GM18909 (cell line): ENCODE measurements around the gene SLC25A22.

ENCODE experiments used
- ATAC-seq: cut with Tn5 transposase; IDR thresholded peaks from one replicate; pipeline ENCODE4 v1.9.1; 2021; ENCODE audit warnings: mild to moderate bottlenecking; ENCODE audit not compliant: unreplicated experiment, poor library complexity

Gene SLC25A22

GRCh38 chr11:792873-793272, 5.2 kb downstream of the SLC25A22 start:
- no peak for ATAC-seq

- ATAC-seq: no peak
Observed at GRCh38 chr11:792535-792821, 5.6 kb downstream of the SLC25A22 start.

GRCh38 chr11:791658-792534, 6.2 kb downstream of the SLC25A22 start:
- ATAC-seq: no peak

GRCh38 chr11:790721-791564, 7.1 kb downstream of the SLC25A22 start:
- no peak for ATAC-seq

- ATAC-seq: no peak
Observed at GRCh38 chr11:789943-790342, 8.1 kb downstream of the SLC25A22 start, which contains the start of gene CEND1. Gene CEND1, minus strand, starts transcription at chr11:790090. Its CDS starts 1,514 bp downstream, at chr11:788576.

GRCh38 chr11:788953-789940, 8.8 kb downstream of the SLC25A22 start:
- ATAC-seq: no peak

GRCh38 chr11:788009-788640, 10.0 kb downstream of the SLC25A22 start:
- ATAC-seq: no peak

GRCh38 chr11:787084-787675, 10.9 kb downstream of the SLC25A22 start:
- ATAC-seq: no peak

- ATAC-seq: no peak
Observed at GRCh38 chr11:786235-787083, 11.6 kb downstream of the SLC25A22 start.

- no peak for ATAC-seq
Observed at GRCh38 chr11:783581-784015, 14.5 kb downstream of the SLC25A22 start.

- no peak for ATAC-seq
Observed at GRCh38 chr11:782264-783174, 15.6 kb downstream of the SLC25A22 start.

- ATAC-seq: no peak
Observed at GRCh38 chr11:779955-780532, 18.0 kb downstream of the SLC25A22 start.

GRCh38 chr11:778976-779954, 18.8 kb downstream of the SLC25A22 start:
- ATAC-seq: no peak

- ATAC-seq: peak; percentile 82
Observed at GRCh38 chr11:777288-778255, 20.5 kb downstream of the SLC25A22 start, which contains the start of gene GATD1. Gene GATD1, minus strand, starts transcription at chr11:777487. Its CDS starts 25 bp downstream, at chr11:777462.
